ENCODE results near the gene PLAAT3.
"Not testable (repeated sequence)": the region's sequence is repeated elsewhere in the genome, so short reads cannot be mapped to it uniquely, and the experiment has no call there.

PLAAT3 gene

DNA sequence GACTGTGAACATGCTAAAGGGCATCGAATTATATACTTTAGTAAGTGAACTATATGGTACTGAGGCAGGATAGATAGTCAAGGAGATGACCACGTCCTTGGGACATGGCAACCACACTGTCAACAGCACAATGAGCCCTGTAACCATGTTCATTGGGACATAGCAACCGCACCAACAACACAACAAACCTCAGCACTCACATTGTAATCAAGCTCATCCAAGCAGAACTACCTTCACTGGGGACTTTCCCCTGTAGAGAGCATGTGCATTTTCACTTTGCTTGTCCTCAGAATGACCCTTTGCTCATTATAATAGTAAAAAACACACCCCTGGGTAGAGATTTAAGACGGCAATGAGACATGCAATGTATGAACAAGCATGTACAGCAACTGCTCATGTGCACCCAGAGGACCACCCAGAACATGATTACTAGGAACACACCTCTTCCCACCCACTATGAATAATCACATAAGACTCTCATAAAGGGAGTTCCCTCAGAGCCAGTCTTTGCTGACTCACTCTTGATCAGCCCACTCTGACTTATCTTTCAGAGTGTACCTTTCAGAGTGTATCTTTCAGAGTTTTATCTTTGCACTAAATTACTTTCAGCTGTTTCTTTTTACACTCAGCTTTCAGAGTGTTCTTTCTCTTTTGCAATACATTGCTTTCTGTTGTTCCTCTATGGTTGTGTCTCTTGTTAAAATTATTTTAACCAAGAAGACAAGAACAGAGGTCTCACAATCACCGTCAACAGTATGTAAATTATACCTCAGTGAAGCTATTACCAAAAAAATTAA, 47.0 kb downstream of the PLAAT3 start:
- DNase-seq: no peak

DNA sequence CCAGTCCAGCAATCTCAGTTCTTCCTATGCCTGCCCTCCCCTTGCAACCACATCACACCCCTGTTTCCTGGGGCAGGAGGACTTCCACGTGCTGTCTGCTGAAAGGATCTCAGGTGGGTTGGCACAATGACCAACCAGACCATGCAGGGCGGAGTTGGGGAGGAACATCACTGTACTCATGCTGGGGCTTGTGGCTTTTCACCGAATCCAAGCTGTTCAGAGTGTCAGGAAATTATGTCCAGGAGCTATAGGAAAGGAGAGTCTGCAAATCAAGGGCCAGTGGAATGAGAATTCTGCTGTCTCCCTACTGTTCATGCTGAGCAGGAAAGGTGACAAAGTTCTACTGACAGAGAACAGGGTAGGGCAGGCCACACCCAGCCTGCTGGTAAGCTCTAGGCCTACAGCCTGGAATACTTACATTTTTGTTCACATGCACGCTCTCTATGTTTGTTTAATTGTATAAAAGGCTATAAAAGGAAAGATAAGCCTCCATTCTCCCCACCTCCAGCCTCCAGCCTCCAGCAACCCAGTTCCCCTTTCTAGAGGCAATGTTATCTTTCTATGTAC, 49.4 kb downstream of the PLAAT3 start:
- no peak for DNase-seq

DNA sequence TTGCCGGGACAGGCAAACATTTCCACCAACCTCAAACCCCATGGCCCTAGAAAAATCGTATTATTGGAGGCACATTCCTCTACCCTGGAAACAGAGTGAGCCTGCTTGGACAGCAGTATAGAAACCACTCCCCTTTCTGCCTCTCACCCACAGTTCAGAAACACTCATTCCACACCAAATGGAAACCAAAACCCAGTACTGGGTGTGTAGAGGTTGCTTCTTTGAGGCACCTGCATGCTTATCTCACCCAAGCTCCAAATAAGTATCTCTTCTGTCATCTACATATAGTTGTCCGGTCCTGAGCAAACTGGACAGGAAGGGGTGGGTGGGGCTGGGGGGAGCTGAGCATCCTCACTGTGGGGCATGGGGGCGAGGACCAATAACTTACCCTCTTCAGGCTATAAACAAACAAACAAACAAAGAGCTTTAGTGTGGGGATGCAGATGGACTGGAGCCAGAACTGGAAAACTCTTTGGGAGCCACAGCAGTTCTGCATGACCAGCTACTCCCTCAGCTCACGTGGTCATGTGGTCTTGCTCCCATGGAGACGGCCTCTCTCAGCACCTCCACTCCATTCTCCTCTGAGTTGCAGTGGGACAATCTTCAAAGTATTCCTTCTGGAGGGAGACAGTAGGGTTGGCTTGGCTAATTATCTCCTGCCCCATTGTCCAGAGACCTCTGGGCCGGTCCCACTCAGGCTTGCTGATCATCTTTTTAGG, 50.0 kb downstream of the PLAAT3 start:
- DNase-seq: peak in 3 of 14 donors; percentile 12 to 20 (median 16)

DNA sequence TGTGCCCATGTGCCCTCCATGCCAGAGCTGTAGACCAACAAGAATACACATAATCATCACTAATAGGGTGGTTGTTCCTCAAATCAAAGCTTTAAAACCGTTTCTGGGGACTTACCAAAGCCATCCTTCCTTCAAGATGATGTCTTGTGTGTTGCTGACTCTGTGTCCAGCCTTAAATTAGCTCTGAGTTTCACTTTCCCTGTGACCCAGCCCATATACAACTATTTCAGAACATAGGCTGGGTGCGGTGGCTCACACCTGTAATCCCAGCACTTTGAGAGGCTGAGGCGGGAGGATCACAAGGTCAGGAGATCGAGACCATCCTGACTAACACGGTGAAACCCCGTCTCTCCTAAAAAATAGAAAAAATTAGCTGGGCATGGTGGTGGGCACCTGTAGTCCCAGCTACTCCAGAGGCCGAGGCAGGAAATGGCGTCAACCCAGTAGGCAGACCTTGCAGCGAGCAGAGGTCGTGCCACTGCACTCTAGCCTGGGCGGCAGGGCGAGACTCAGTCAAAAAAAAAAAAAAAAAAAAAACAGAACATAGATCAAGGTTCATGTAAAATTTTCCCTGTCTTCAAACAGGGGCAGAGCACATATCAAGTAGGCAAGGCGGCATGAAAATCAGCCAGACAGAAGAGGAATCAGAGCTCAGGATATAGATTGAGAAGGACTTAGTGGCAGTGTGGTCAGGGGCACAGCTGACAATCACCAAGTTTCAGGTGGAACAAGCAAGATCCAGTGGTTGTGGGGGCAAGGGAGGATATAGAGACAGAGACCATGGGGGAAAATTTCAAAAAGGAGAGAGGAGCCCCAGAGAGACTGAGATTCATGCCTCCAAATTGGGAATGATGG, 50.8 kb downstream of the PLAAT3 start, which contains the start of gene PLAAT2:
TSS of gene PLAAT2 (minus strand) at position 179 of the 855 bp plus-strand sequence. CDS start at position 124, 55 bp downstream.
- DNase-seq: no peak

DNA sequence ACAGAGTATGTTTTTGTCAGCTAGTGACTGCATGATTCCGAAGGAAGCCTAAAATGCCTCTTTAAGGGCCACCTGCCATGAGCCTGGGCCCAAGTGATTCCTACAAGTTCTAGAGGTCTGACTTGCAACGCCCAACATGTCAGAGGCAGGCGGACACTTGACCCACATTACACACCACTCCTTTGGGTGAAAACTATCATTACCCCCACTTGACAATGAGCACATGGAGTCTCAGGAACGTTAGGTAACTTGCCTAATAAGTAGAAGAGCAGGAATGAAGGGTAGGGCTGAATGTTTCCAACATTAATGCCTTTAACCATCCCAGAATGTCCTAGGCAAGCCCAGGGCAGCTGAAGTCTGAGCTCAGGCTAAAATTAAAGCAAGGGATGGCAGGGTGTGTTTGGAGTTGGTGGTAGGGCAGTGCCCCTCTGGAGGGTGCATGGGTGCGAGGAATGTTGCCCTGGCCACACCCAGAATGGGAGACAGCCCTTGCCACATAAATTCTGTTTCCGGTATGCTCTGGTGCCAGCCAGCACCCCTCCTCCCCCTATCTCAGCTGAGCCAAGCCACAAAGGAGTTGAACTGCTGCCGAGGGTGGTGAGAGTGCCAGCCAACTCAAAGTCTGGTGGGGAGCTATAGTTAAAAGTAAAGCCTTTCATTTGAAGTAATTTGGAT, 53.6 kb downstream of the PLAAT3 start:
- DNase-seq: no peak

DNA sequence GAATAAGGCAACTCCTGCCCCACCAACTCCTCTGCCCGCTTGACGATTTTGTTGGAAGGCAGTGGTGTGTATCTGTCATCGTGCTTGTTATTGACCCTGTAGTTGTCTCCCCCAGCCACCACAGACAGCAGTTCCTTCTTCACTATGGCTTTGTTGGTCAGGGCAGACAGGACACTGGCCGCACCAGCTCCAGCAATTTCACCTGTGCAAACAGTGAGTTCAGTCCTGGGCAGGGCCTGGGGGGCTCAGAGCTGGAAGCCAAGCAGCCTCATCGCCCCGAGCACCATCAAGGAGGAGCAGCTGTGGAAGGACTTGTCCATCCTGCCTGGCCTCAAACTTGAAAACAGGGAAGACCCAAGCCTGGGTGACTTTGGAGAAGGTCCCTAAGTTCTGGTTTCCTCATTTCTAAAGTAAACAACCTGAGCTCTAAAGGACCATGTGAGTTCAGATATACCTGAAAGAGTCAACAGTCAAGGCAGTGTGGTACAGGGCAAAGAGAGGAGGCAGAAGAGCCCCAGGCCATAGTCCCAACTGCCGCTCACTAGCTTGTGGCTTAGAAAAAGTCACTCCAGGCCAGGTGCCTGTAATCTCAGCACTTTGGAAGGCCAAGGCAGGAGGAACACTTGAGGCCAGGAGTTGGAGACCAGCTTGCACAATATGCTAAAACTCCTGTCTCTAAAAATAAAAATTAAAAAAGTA, 55.6 kb downstream of the PLAAT3 start:
- DNase-seq: no peak

DNA sequence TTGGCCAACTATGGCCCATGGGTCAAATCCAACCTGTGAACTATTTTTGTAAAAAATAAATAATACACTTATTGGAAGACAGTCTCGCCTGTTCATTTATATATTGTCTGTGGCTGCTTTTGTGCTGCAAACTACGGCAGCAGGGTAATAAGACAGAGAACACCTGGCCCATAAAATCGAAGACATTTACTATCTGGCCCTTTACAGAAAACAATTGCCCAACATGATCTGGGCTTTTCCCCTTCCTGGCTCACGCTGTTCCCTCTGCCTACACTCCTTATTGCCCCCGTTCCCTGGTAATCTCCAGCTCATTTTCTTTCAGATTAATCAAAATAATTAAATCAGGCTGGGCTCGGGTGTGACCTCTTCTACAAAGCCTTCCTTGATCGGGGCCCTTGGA, 56.7 kb downstream of the PLAAT3 start:
- no peak for DNase-seq

DNA sequence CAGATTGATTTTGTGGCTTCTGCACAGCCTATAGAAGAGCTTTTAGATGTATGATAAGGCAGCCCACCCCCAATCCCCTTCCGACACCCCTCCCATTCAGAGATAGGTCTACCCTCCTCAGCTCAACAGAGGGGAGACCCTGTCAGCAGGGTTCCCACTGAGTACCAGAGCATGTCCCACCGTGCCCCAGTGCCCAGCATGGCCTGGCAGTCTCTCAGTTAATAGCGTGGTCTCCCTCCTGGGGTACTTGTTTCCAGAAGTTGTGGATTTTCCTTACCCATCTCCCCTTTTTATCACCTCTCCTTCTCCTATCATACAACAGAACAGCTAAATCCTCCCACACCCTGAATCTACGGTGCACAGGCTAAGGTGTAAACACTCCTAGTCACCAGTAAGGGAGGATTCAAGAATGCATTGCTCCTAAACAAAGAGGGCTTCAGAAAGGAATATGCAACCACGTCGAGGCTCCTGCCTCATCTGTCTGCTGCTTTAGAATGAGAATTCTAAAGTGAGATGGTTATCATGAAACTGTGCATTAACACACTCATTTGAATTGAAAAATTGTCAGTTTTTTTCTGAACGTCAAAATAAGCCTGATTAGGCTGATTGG, 57.7 kb downstream of the PLAAT3 start:
- no peak for DNase-seq

DNA sequence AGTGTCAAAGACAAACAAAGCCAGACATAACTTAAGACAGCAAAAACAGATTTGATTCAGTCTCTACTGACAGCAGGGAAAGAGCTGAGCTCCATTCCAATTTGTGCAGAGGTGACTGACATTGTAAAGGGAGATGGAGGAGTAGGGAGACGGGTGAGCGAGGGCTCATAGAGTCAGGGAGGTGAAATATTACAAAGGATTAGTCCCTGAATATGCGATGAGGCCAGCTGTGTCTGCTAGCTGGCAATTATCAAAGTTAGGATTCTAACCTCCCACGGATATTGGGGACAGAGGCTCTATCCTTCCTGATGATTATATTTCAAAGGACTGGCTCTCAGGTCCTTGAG, 59.4 kb downstream of the PLAAT3 start:
- DNase-seq: no peak

DNA sequence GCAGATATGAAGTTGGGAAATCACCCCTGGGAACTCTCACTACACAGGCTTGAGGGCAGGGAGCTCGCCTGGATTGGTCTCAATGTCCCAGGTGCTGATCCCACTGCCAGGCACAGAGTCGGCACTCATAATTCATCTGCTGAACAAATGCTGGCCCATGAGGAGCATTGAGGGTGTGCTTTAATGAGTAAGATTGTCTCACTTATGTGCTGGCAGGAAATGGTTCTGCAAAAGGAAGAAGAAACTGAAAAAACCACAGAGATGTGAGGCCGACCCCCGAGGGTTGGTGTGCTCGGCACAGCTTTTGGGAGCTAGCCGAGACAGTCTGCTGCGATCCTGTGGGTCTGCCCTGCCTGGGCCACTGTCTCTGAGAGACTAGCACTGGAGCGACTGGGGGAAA, 60.5 kb downstream of the PLAAT3 start:
- no peak for DNase-seq

DNA sequence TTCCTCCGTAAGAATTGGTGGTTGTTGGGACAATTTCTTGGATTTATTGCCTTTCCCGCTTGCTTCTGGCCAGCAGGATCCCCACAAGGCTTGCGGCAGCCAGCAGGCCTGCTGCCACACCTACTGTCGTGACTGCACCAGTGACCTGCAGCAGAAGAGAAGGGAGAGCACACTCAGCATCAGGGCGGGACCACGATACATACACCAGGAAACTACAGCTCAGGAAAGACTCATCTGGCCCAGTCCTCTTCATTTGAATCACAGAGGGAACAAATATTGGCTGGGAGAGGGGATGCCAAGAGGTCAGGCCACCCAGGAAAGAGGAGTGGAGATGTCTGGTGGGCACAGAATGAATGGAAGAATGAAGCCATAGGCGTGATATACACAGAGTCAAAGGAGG, 61.3 kb downstream of the PLAAT3 start:
- DNase-seq: no peak

DNA sequence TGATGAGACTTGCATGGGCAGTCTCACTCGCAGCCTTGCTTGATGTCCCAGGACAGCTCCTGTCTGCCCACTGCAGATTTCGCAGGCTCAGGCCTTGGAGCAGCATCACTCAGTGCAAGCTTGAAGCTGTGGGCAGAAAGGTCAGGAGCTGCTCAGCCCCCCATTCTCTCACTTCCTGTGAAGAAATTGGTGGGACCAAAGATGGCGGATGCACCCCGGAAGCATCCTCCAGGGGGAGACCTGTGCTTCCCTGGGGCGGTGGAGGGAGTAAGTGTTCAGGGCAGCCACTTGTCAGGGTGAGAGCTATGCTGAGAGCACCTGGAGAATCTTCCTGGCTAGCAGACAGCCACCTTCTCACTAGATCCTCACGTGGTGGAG, 62.4 kb downstream of the PLAAT3 start:
- no peak for DNase-seq

DNA sequence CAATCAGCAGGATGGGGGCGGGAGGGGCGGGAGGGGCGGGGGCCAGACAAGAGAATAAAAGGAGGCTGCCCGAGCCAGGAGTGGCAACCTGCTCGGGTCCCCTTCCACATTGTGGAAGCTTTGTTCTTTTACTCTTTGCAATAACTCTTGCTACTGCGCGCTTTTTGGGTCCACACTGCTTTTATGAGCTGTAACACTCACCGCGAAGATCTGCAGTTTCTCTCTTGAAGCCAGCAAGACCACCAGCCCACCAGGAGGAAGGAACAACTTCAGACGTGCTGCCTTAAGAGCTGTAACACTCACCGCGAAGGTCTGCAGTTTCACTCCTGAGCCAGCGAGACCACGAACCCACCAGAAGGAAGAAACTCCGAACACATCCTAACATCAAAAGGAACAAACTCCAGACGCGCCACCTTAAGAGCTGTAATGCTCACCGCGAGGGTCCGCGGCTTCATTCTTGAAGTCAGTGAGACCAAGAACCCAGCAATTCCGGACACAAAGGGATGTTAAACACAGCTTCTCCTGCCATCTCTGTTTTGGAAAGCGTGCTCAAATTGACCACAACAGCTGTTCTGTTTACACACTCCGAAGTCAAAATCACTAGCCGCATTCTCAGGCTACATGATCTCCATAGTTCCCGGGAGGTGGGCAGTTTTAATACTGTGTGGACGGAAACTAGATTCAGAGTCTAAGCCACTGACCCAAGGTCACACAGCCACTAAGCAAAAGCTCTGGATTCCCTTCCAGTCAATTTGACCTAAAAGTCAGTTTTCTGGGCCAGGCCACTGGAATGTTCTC, 62.9 kb downstream of the PLAAT3 start:
- no peak for DNase-seq

DNA sequence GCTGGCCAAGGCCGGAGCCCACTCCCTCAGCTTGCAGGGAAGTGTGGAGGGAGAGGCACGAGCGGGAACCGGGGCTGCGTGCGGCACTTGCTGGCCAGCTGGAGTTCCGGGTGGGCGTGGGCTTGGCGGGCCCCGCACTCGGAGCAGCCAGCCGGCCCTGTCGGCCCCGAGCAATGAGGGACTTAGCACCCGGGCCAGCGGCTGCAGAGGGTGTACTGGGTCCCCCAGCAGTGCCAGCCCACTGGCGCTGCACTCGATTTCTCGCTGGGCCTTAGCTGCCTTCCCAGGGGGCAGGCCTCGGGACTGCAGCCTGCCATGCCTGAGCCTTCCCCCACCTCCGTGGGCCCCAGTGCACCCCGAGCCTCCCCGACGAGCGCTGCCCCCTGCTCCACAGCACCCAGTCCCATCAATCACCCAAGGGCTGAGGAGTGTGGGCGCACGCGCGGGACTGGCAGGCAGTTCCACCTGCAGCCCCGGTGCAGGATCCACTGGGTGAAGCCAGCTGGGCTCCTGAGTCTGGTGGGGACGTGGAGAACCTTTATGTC, 64.0 kb downstream of the PLAAT3 start:
- DNase-seq: not testable (repeated sequence)

DNA sequence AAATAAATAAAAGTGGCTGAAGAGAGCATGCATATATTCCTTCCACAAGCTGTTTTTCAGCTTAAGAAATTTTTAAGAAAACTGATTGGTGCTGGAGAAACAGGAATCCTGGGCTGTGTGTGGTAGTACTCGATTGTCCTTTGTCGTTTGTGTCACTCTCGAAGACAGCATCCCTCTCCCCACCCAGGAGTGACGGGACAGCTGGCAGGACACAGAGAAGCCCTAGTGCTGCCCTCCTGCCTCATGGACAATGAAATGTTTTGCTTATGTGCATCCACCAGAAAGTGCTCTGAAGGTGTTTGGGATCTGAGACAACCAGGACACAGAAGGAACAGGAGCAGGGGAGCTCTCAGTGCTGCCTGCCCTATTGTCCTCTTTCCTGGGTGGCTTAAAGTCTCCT, 64.8 kb downstream of the PLAAT3 start:
- DNase-seq: peak in 1 of 14 donors; percentile 38

DNA sequence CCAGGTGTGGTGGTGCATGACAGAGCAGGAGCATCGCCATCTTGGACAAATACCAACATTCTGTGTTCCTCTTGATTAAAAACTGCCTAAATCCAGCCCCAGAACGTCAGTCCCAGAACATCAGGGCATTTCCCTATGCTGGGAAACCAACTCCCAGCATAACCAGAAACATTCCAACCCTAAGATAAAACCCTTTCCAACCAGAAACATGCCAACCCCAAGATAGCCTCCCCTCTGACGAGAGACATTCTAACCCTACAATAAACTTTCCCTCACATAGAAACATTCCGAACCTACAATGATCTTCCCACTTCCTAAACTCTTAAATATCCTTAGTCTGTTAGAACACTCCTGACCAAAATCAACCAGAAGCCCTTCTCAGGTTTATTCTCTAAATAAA, 66.1 kb downstream of the PLAAT3 start:
- no peak for DNase-seq

DNA sequence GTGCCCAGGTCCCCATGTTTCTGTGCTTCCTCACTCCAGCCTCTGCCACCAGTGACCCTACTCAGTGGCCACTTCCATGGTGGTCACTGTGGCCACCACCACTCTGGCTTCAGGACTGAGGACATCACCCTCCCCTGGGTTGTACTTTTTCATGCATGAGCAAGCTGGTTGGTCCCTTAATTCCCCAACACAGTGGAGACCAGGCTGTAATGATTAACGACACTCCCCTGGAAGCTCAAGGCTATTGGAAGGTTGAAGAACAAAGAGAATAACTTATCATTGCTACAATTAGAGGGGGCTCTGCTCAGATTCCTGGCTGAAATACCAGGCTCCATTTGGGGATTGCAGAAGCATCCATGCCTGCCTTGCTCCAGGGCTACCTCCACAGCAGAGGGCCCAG, 67.2 kb downstream of the PLAAT3 start:
- DNase-seq: no peak

DNA sequence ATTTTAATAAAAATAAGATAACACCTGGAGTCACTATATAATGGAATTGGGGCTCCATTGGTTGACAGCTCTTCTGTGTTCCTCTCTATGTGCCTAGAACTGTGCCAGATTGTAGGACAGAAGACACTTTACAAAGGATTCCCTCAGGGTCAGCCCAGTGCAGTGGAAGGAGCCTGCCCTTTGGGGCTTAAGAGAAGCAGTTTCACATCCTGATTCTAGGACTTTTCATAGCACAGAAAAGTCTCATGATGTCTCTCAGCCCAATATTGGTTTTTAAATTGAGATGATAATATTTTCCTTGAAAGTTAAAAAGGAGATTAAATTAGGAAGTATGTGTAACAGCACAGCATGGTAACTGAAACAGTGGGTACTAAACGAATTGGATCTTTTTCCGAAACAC, 70.5 kb downstream of the PLAAT3 start:
- DNase-seq: no peak

DNA sequence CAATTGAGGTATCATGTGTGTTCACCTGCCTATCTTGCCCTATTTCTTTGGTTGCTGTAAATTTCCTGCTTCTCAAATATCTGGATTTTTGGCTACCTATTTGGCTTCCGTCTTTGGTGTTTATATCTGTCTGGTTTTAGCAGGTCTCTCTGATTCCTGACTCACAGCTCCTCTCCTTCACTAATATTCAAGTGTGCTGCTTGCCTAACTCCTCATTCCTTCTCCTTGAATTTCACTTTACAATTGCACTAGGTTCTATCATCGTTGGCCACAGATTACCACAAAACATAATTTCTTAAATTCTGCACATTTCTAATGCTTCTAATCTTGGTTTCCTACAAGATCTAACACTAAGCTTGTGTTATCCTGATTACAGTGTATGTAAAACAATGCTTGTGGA, 71.7 kb downstream of the PLAAT3 start:
- not testable (repeated sequence) for DNase-seq
